GM12891 (cell line): ENCODE results near the gene NEGR1.

Experiments
- PAX5 ChIP-seq: IDR thresholded peaks from 2 replicates; pipeline ENCODE4 v1.6.1; 2011; ENCODE audit warnings: low read length, moderate library complexity, mild to moderate bottlenecking; ENCODE audit not compliant: insufficient read depth, severe bottlenecking
- POLR2A ChIP-seq: IDR thresholded peaks from 2 replicates; pipeline ENCODE4 v1.6.1; 2011; ENCODE audit warnings: low read depth, low read length, control low read depth
- POLR2AphosphoS5 ChIP-seq: IDR thresholded peaks from 2 replicates; pipeline ENCODE4 v1.6.1; 2011; ENCODE audit warnings: low read depth, low read length, control low read depth
- TAF1 ChIP-seq: IDR thresholded peaks from 2 replicates; pipeline ENCODE4 v1.6.1; 2011; ENCODE audit warnings: low read depth, low read length, control low read depth

DNA sequence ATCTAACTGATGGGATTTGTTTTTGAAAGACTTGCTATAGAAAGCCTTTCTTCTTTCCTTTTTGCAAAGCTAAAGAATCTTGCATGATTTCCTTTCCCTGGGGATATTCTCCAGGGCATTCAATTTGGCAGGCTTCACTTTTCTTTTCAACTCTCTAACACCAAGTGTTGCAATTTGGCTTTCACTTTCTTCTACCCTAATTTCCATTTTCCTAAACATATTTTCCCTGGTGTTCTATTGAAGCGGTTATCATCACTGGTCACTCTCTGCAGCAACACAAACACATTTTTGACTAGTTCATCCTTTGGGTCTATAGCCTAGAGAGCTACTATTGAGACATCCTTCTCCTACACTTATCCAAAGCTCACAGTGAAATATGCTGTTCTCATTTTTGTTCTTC, 424.5 kb downstream of the NEGR1 start:
- TF ChIP-seq POLR2A (no peak), POLR2AphosphoS5 (no peak), TAF1 (no peak), PAX5 (no peak)
